NK-92 treated with Interleukin-12 subunit alpha and Interleukin-12 subunit beta, amount 100 ng/mL, for 24 hours (cell line): ENCODE measurements around the gene ARHGAP6.
"Not testable (repeated sequence)": the region's sequence is repeated elsewhere in the genome, so short reads cannot be mapped to it uniquely, and the experiment has no call there.

Experiments used
- DNase-seq: peaks from one replicate; lab custom pipeline; 2025; lab: John Stamatoyannopoulos, UW

The ARHGAP6 gene

GRCh38 chrX:11530621-11531020 is 135.1 kb downstream of the ARHGAP6 start:
- no peak for DNase-seq

- DNase-seq, result no peak
These were observed 137.1 kb downstream of the ARHGAP6 start for GRCh38 chrX:11528623-11529022.

GRCh38 chrX:11525685-11526084 is 140.0 kb downstream of the ARHGAP6 start:
- no peak for DNase-seq

GRCh38 chrX:11519234-11519633 is 146.5 kb downstream of the ARHGAP6 start:
- DNase-seq, result not testable (repeated sequence)

- DNase-seq, result no peak
These were observed 155.9 kb downstream of the ARHGAP6 start for GRCh38 chrX:11509786-11510185.

GRCh38 chrX:11504234-11504633 is 161.5 kb downstream of the ARHGAP6 start:
- DNase-seq, result no peak

GRCh38 chrX:11499076-11500044 is 166.4 kb downstream of the ARHGAP6 start:
- no peak for DNase-seq

GRCh38 chrX:11491375-11491774 is 174.3 kb downstream of the ARHGAP6 start:
- not testable (repeated sequence) for DNase-seq

- no peak for DNase-seq
These were observed 181.4 kb downstream of the ARHGAP6 start for GRCh38 chrX:11484290-11484689.

GRCh38 chrX:11481035-11481434 is 184.7 kb downstream of the ARHGAP6 start:
- DNase-seq, result no peak

- no peak for DNase-seq
These were observed 185.1 kb downstream of the ARHGAP6 start for GRCh38 chrX:11480626-11481025.

- no peak for DNase-seq
These were observed 186.8 kb downstream of the ARHGAP6 start for GRCh38 chrX:11478911-11479310.

- DNase-seq, result no peak
These were observed 187.7 kb downstream of the ARHGAP6 start for GRCh38 chrX:11478026-11478425.

- no peak for DNase-seq
These were observed 191.1 kb downstream of the ARHGAP6 start for GRCh38 chrX:11474576-11474975.

GRCh38 chrX:11474021-11474420 is 191.7 kb downstream of the ARHGAP6 start:
- DNase-seq, result no peak

GRCh38 chrX:11472879-11473278 is 192.8 kb downstream of the ARHGAP6 start:
- DNase-seq, result no peak

- DNase-seq, result no peak
These were observed 193.3 kb downstream of the ARHGAP6 start for GRCh38 chrX:11472381-11472780.

GRCh38 chrX:11470250-11470974 is 195.3 kb downstream of the ARHGAP6 start:
- DNase-seq, result no peak

GRCh38 chrX:11465648-11466411 is 199.9 kb downstream of the ARHGAP6 start:
- DNase-seq, result no peak

GRCh38 chrX:11464836-11465463 is 200.8 kb downstream of the ARHGAP6 start:
- no peak for DNase-seq

- no peak for DNase-seq
These were observed 201.3 kb downstream of the ARHGAP6 start for GRCh38 chrX:11464380-11464779.

GRCh38 chrX:11462648-11463047 is 203.1 kb downstream of the ARHGAP6 start:
- no peak for DNase-seq
